Spleen (tissue), 11 donors: ENCODE data around the gene COX6A1. TPM values are rescaled to one million over a fixed set of nuclear protein-coding genes. Genes with fewer than 3 reads are reported as not detected.

Experiments
- DNase-seq: peaks from one replicate; pipeline ENCODE4 v3.0.0-alpha.2; 2020
- H3K27ac ChIP-seq, 8 donors: fragments of 200-600 bp; sonication (generic) in 7 of 8; 1 replicate in 4 of 8; 2 replicates in 4 of 8; pipeline versions ENCODE4 v1.5.0 to v1.8.0; 2016 to 2021; ENCODE audit warnings: inconsistent platforms in 4 of 8, mild to moderate bottlenecking in 4 of 8, moderate library complexity in 1 of 8
- H3K27me3 ChIP-seq, 7 donors: fragments of 200-600 bp; sonication (generic) in 6 of 7; replicated peaks in 1 of 7; 1 replicate in 4 of 7; 2 replicates in 3 of 7; pipeline versions ENCODE4 v1.5.0 to v1.8.0; 2016 to 2021; ENCODE audit warnings: inconsistent platforms in 3 of 7, mild to moderate bottlenecking in 1 of 7
- H3K36me3 ChIP-seq, 6 donors: fragments of 200-600 bp; sonication (generic) in 5 of 6; 1 replicate in 4 of 6; 2 replicates in 2 of 6; pipeline versions ENCODE4 v1.5.0 to v1.8.0; 2016 to 2021; ENCODE audit warnings: inconsistent platforms in 2 of 6
- H3K4me1 ChIP-seq, 6 donors: fragments of 200-600 bp; sonication (generic) in 5 of 6; 1 replicate in 3 of 6; 2 replicates in 3 of 6; pipeline versions ENCODE4 v1.5.0 to v1.8.0; 2016 to 2021; ENCODE audit warnings: inconsistent platforms in 3 of 6
- H3K4me3 ChIP-seq, 8 donors: fragments of 200-600 bp; sonication (generic) in 7 of 8; 1 replicate in 4 of 8; 2 replicates in 4 of 8; pipeline versions ENCODE4 v1.5.0 to v1.8.0; 2016 to 2021; ENCODE audit warnings: inconsistent platforms in 4 of 8, mild to moderate bottlenecking in 4 of 8, moderate library complexity in 2 of 8
- H3K9me3 ChIP-seq, 8 donors: fragments of 200-600 bp; sonication (generic) in 7 of 8; 1 replicate in 4 of 8; 2 replicates in 4 of 8; pipeline versions ENCODE4 v1.5.0 to v1.8.0; 2016 to 2021; ENCODE audit warnings: inconsistent platforms in 4 of 8
- CTCF ChIP-seq, 11 experiments: fragments of 200-600 bp in 7 of 11; fragments of 450-650 bp in 4 of 11; sonication (generic) in 4 of 11; IDR thresholded peaks in 8 of 11; conservative IDR thresholded peaks in 3 of 11; 1 replicate in 7 of 11; 2 replicates in 4 of 11; pipeline versions ENCODE4 v1.4.0 to v1.8.0; 2016 to 2021; ENCODE audit warnings: antibody characterized with exemption in 11 of 11, inconsistent platforms in 4 of 11, mild to moderate bottlenecking in 1 of 11
- POLR2A ChIP-seq, 3 donors: fragments of 450-650 bp; IDR thresholded peaks; one replicate each; pipeline ENCODE4 v1.5.1; 2017; ENCODE audit warnings: antibody characterized with exemption in 3 of 3, mild to moderate bottlenecking in 1 of 3
- POLR2AphosphoS5 ChIP-seq, 3 donors: sonication (generic); formaldehyde crosslinking; IDR thresholded peaks; one replicate each; pipeline ENCODE4 v1.5.1; 2017; ENCODE audit warnings: antibody characterized with exemption in 3 of 3
- WGBS, 5 donors: extraction: QIAGEN DNeasy Blood & Tissue Kit in 3 of 5; methylation state at CpG; one replicate each; pipeline versions ENCODE4 v1.1.5 to v1.1.7; 2013 to 2018; 5-methylcytosine and 5-hydroxymethylcytosine counted together
- intact Hi-C: fragments of 100-400 bp; cut with DNase I; formaldehyde crosslinking; loops from one replicate; pipeline ENCODE4 v1.15.0; 2023; ENCODE audit warnings: low total_unique reads
- polyA plus RNA-seq, 3 donors: library from polyadenylated mRNA; stranded (reverse); fragments of 200-250 nt; gene quantifications; one replicate each; pipeline ENCODE4 v1.2.1, GENCODE V29; 2013
- total RNA-seq, 7 donors: library from RNA; depleted of rRNA in 3 of 7; stranded (reverse); fragments of >200 nt in 3 of 7; fragmentation: NEBNext Ultra II Directional in 4 of 7; extraction: Animal tissue kit (Norgen Biotek cat#: 25700) in 4 of 7; gene quantifications; one replicate each; pipeline versions ENCODE4 v1.1.0 to v1.2.1, GENCODE V29; 2016 to 2021
- donor health status: healthy with polysubstance abuse.
- donor health status: DM: no; HTN: no; CAD: no; lungs with moderate emphysema.
- donor health status: DM: no; HTN: no; CAD: no.
- donor health status: Bipolar disorder and iron deficiency.
- donor health status: healthy.
- donor health status: DM: no; HTN: no; CAD: no.
- donor health status: DM: yes; HTN: yes; CAD: no.

The COX6A1 gene
- total and polyA plus RNA-seq, 10 donors = 182 to 551 (median 390) TPM

- Histone ChIP-seq H3K4me1 (peaks cover 28 to 79% (median 50%) of the 10 kb centered on the region in 6 donors), H3K9me3 (no peaks in the 10 kb centered on the region), H3K36me3 (peaks cover 0 to 60% (median 51%) of the 10 kb centered on the region in 6 donors), H3K27ac (peak overlapping the region in 1 of 8 donors; percentile 40), H3K4me3 (no peak overlapping the region), H3K27me3 (no peaks in the 10 kb centered on the region)
- intact Hi-C loops = no loop called here
- WGBS, 5 donors = 60 to 68% (median 61%) methylated on average over 8 of the region's 8 CpGs
- TF ChIP-seq CTCF (IDR thresholded peaks at IDR 0.05 in 8 of 11, conservative IDR thresholded peaks at IDR 0.05 in 3 of 11) = peak in 9 of 11 experiments; percentile 14 to 63 (median 37)
- no peak for TF ChIP-seq POLR2A (IDR thresholded peaks at IDR 0.05)
- DNase-seq = no peak
Measured at GRCh38 chr12:120466560-120467315, 28.8 kb downstream of the COX6A1 start.

- Histone ChIP-seq H3K9me3 (no peaks in the 10 kb centered on the region), H3K27me3 (no peaks in the 10 kb centered on the region), H3K4me3 (peak overlapping the region in 2 of 8 donors; percentile 96 to 97), H3K4me1 (peaks cover 28 to 86% (median 51%) of the 10 kb centered on the region in 6 donors), H3K36me3 (peaks cover 0 to 53% (median 44%) of the 10 kb centered on the region in 6 donors), H3K27ac (peak overlapping the region in 1 of 8 donors; percentile 98)
- intact Hi-C loops = no loop called here
- TF ChIP-seq POLR2A (IDR thresholded peaks at IDR 0.05) (no peak), POLR2AphosphoS5 (IDR thresholded peaks at IDR 0.05) (no peak), CTCF (IDR thresholded peaks at IDR 0.05 in 8 of 11, conservative IDR thresholded peaks at IDR 0.05 in 3 of 11) (no peak)
- DNase-seq = no peak
- 90 to 95% (median 93%) methylated on average over 6 of the region's 6 CpGs for WGBS, 5 donors
Measured at GRCh38 chr12:120467439-120467838, 29.5 kb downstream of the COX6A1 start.

GRCh38 chr12:120468325-120468820 lies 30.5 kb downstream of the COX6A1 start:
- H3K27me3 ChIP-seq = no peaks in the 10 kb centered on the region
- DNase-seq = peak; percentile 82
- H3K36me3 ChIP-seq = peaks cover 0 to 44% (median 35%) of the 10 kb centered on the region in 6 donors
- H3K27ac ChIP-seq = peak overlapping the region; percentile 93 to 99 (median 98)
- H3K4me1 ChIP-seq = peaks cover 28 to 85% (median 51%) of the 10 kb centered on the region in 6 donors
- peak overlapping the region; percentile 88 to 97 (median 94) for H3K4me3 ChIP-seq
- no peaks in the 10 kb centered on the region for H3K9me3 ChIP-seq
- TF ChIP-seq CTCF (IDR thresholded peaks at IDR 0.05 in 8 of 11, conservative IDR thresholded peaks at IDR 0.05 in 3 of 11) (no peak), POLR2AphosphoS5 (IDR thresholded peaks at IDR 0.05) (peak in 1 of 3 donors; percentile 6), POLR2A (IDR thresholded peaks at IDR 0.05) (no peak)
- intact Hi-C loops = no loop called here
- WGBS, 5 donors = 0 to 2% (median 1%) methylated on average over 19 to 23 of the region's 23 CpGs

GRCh38 chr12:120468821-120469449 lies 31.0 kb downstream of the COX6A1 start:
- H3K27ac ChIP-seq = peak overlapping the region; percentile 93 to 99 (median 98)
- WGBS, 5 donors = 0 to 1% (median 1%) methylated on average over 40 to 57 of the region's 57 CpGs
- no peaks in the 10 kb centered on the region for H3K27me3 ChIP-seq
- H3K4me1 ChIP-seq = peaks cover 28 to 81% (median 52%) of the 10 kb centered on the region in 6 donors
- peak; percentile 88 for DNase-seq
- intact Hi-C loops = no loop called here
- H3K36me3 ChIP-seq = peaks cover 0 to 38% (median 29%) of the 10 kb centered on the region in 6 donors
- peak overlapping the region; percentile 88 to 97 (median 94) for H3K4me3 ChIP-seq
- no peak for TF ChIP-seq POLR2A (IDR thresholded peaks at IDR 0.05)
- TF ChIP-seq POLR2AphosphoS5 (IDR thresholded peaks at IDR 0.05) = peak in 2 of 3 donors; percentile 21 to 66
- TF ChIP-seq CTCF (IDR thresholded peaks at IDR 0.05 in 8 of 11, conservative IDR thresholded peaks at IDR 0.05 in 3 of 11) = no peak
- no peaks in the 10 kb centered on the region for H3K9me3 ChIP-seq
